OCI-LY1 (cell line): ENCODE data around the gene SLC22A4.

ENCODE experiments used
- H2AFZ ChIP-seq: fragments of 200-600 bp; sonication (generic), shearing (Covaris generic); 2 replicates; pipeline ENCODE4 v1.6.0; 2014; ENCODE audit warnings: antibody characterized with exemption, mild to moderate bottlenecking, low read length
- H3F3A ChIP-seq: fragments of 200-600 bp; sonication (generic), shearing (Covaris generic); 2 replicates; pipeline ENCODE4 v1.6.0; 2014; ENCODE audit warnings: mild to moderate bottlenecking, antibody characterized with exemption, low read length, moderate library complexity; ENCODE audit not compliant: insufficient read depth
- H3K27ac ChIP-seq: fragments of 200-600 bp; sonication (generic); 2 replicates; pipeline ENCODE4 v1.5.1; 2014; ENCODE audit warnings: low read length, mixed run types, mild to moderate bottlenecking, low read depth; ENCODE audit not compliant: poor library complexity, severe bottlenecking
- H3K27me3 ChIP-seq: fragments of 200-600 bp; sonication (generic); 2 replicates; pipeline ENCODE4 v1.6.0; 2014; ENCODE audit warnings: antibody characterized with exemption, mild to moderate bottlenecking, low read length, moderate library complexity; ENCODE audit not compliant: insufficient read depth
- H3K36me3 ChIP-seq: fragments of 200-600 bp; sonication (generic); 2 replicates; pipeline ENCODE4 v1.6.1; 2014; ENCODE audit warnings: mild to moderate bottlenecking, antibody characterized with exemption, low read length, moderate library complexity, mixed read lengths; ENCODE audit not compliant: insufficient read depth
- H3K4me1 ChIP-seq: fragments of 200-600 bp; sonication (generic); 2 replicates; pipeline ENCODE4 v1.5.1; 2014; ENCODE audit warnings: mild to moderate bottlenecking, low read length, moderate library complexity; ENCODE audit not compliant: insufficient read depth, severe bottlenecking
- H3K4me2 ChIP-seq: fragments of 200-600 bp; sonication (generic), shearing (Covaris generic); 2 replicates; pipeline ENCODE4 v1.6.1; 2014; ENCODE audit warnings: low read length
- H3K4me3 ChIP-seq: fragments of 200-600 bp; sonication (generic); 2 replicates; pipeline ENCODE4 v1.5.1; 2014; ENCODE audit warnings: low read length, low read depth, mild to moderate bottlenecking, mixed read lengths; ENCODE audit not compliant: poor library complexity, severe bottlenecking
- H3K79me2 ChIP-seq: fragments of 200-600 bp; shearing (Covaris generic); 2 replicates; pipeline ENCODE4 v1.6.1; 2016; ENCODE audit warnings: mixed run types, low read length, mixed read lengths; ENCODE audit not compliant: insufficient read depth
- H3K9ac ChIP-seq: fragments of 200-600 bp; sonication (generic), shearing (Covaris generic); 2 replicates; pipeline ENCODE4 v1.6.1; 2014; ENCODE audit warnings: mild to moderate bottlenecking, low read length, mixed read lengths
- H3K9me2 ChIP-seq: fragments of 200-600 bp; sonication (generic), shearing (Covaris generic); 2 replicates; pipeline ENCODE4 v1.6.1; 2014; ENCODE audit warnings: low read depth, mild to moderate bottlenecking, low read length, mixed read lengths
- H3K9me3 ChIP-seq: fragments of 200-600 bp; shearing (Covaris generic); 2 replicates; pipeline ENCODE4 v1.6.1; 2014; ENCODE audit warnings: low read length, mixed read lengths
- H4K20me1 ChIP-seq: fragments of 200-600 bp; sonication (generic), shearing (Covaris generic); 2 replicates; pipeline ENCODE4 v1.6.0; 2016; ENCODE audit warnings: mild to moderate bottlenecking, low read length; ENCODE audit not compliant: insufficient read depth
- EZH2 ChIP-seq: fragments of 200-600 bp; sonication (generic), shearing (Covaris generic); IDR thresholded peaks from 2 replicates; pipeline ENCODE4 v1.8.0; 2017; ENCODE audit warnings: borderline replicate concordance, mixed run types, mild to moderate bottlenecking, antibody characterized with exemption, low read length, moderate library complexity, mixed read lengths
- TF ChIP-seq, protein P1 (sequence below): fragments of 200-600 bp; sonication (generic), shearing (Covaris generic); IDR thresholded peaks from 2 replicates; pipeline ENCODE4 v1.5.1; 2017; ENCODE audit warnings: mild to moderate bottlenecking, antibody characterized with exemption, low read length, moderate library complexity, mixed read lengths

The SLC22A4 gene

DNA sequence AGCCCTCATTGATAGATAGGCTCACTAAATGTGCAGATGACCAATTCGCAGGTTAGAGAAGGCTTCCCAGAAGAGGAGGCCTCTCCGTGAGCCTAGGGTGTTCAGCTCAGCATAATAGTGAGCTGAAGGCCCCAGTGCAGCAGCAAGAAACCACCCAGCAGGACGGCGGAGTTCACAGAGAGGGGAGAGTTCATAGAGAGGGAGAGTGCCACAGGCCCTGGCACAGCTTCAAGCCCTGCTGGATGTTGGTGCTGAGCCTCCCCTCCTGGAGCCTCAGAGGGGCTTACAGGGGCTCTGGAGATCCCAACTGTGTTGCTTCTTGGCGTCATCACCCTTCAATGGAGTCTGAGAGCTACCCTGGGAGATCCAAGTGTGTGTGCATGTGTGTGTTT is 77.4 kb downstream of the SLC22A4 start:
- H3K4me1 ChIP-seq, result peaks cover 16% of the 10 kb centered on the region
- no peaks in the 10 kb centered on the region for H3F3A ChIP-seq
- H3K4me3 ChIP-seq, result no peak overlapping the region
- H3K36me3 ChIP-seq, result no peaks in the 10 kb centered on the region
- no peak overlapping the region for H3K4me2 ChIP-seq
- no peak overlapping the region for H2AFZ ChIP-seq
- H4K20me1 ChIP-seq, result no peaks in the 10 kb centered on the region
- H3K9me2 ChIP-seq, result no peaks in the 10 kb centered on the region
- TF ChIP-seq, protein P1, sequence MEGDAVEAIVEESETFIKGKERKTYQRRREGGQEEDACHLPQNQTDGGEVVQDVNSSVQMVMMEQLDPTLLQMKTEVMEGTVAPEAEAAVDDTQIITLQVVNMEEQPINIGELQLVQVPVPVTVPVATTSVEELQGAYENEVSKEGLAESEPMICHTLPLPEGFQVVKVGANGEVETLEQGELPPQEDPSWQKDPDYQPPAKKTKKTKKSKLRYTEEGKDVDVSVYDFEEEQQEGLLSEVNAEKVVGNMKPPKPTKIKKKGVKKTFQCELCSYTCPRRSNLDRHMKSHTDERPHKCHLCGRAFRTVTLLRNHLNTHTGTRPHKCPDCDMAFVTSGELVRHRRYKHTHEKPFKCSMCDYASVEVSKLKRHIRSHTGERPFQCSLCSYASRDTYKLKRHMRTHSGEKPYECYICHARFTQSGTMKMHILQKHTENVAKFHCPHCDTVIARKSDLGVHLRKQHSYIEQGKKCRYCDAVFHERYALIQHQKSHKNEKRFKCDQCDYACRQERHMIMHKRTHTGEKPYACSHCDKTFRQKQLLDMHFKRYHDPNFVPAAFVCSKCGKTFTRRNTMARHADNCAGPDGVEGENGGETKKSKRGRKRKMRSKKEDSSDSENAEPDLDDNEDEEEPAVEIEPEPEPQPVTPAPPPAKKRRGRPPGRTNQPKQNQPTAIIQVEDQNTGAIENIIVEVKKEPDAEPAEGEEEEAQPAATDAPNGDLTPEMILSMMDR, result no peak
- TF ChIP-seq EZH2, result no peak
- no peaks in the 10 kb centered on the region for H3K27me3 ChIP-seq
- no peaks in the 10 kb centered on the region for H3K79me2 ChIP-seq
- no peak overlapping the region for H3K27ac ChIP-seq
- H3K9ac ChIP-seq, result no peak overlapping the region
- H3K9me3 ChIP-seq, result no peaks in the 10 kb centered on the region

DNA sequence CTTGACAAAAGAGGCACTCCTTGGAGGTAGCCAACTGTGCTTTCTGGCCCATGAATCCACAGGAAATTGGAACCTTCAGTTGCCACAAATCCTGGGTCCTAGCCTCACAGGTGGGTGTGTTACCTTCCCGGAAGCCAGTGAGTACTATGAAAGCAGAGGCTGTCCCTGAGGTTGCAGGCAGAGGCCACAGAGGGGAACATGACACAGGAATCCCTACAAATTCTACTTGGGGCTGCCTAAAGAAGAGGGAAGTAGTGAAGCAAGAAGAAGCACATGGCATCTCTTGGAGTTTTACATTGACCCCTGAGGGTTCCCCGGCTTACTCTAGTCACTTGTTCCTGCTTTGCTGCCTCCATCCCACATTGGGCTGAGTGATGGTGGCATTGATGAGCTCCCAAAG is 77.9 kb downstream of the SLC22A4 start:
- no peaks in the 10 kb centered on the region for H3K9me2 ChIP-seq
- no peak overlapping the region for H2AFZ ChIP-seq
- peaks cover 16% of the 10 kb centered on the region for H3K4me1 ChIP-seq
- H3F3A ChIP-seq, result no peaks in the 10 kb centered on the region
- no peak overlapping the region for H3K9ac ChIP-seq
- H4K20me1 ChIP-seq, result no peaks in the 10 kb centered on the region
- no peaks in the 10 kb centered on the region for H3K27me3 ChIP-seq
- H3K4me3 ChIP-seq, result no peak overlapping the region
- H3K36me3 ChIP-seq, result no peaks in the 10 kb centered on the region
- H3K4me2 ChIP-seq, result no peak overlapping the region
- TF ChIP-seq, protein P1, result no peak
- TF ChIP-seq EZH2, result no peak
- H3K9me3 ChIP-seq, result no peaks in the 10 kb centered on the region
- no peaks in the 10 kb centered on the region for H3K79me2 ChIP-seq
- H3K27ac ChIP-seq, result no peak overlapping the region

DNA sequence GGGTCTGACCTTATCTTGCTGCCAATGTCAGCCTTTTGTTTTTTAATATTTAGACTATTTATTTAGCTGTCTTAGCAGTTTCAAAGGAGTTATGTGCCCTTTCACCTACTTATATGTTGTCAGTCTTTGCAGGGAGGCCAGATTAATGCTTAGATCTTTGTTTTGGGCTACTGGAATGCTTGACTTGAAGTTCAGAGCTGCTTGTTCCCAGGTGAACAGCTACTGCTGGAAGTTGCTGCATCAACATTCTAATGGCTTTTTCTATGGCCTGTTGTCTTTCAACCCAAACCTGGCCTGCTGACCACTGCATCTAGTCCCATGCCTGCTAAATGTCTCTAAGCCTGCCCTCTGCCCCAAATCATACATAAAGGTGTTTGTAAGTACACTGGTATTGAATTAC is 78.3 kb downstream of the SLC22A4 start:
- Histone ChIP-seq H3K36me3 (no peaks in the 10 kb centered on the region), H3K27me3 (no peaks in the 10 kb centered on the region), H3K4me1 (peaks cover 16% of the 10 kb centered on the region), H3K79me2 (no peaks in the 10 kb centered on the region), H2AFZ (no peak overlapping the region), H3K4me3 (no peak overlapping the region), H3K9me3 (no peaks in the 10 kb centered on the region), H3K9ac (no peak overlapping the region), H3K27ac (no peak overlapping the region), H3K4me2 (no peak overlapping the region), H4K20me1 (no peaks in the 10 kb centered on the region), H3K9me2 (no peaks in the 10 kb centered on the region), H3F3A (no peaks in the 10 kb centered on the region)
- TF ChIP-seq, protein P1, result no peak
- no peak for TF ChIP-seq EZH2
